Panc1 (cell line): ENCODE measurements around the gene C10orf143. TPM values are rescaled to one million over a fixed set of nuclear protein-coding genes. Genes with fewer than 3 reads are reported as not detected.

Experiments
- ATAC-seq: fragments of 200-7000 bp; cut with Tn5 transposase; 2 replicates; pipeline ENCODE4 v1.9.1; 2020; ENCODE audit warnings: mild to moderate bottlenecking, moderate library complexity
- BruUV-seq: library from RNA; stranded (reverse); fragments of 400-500 nt; replicated peaks from 2 replicates; lab custom pipeline; 2021; lab: Mats Ljungman, UMichigan
- CTCF ChIA-PET: fragments of 300-600 bp; sonication (Branson Sonifier 250); formaldehyde crosslinking; loops from one replicate; lab custom pipeline; 2022; ENCODE audit warnings: antibody characterized with exemption; lab: Charles Lee
- POLR2A ChIA-PET: fragments of 300-600 bp; sonication (Branson Sonifier 250); formaldehyde crosslinking; loops from one replicate; lab custom pipeline; 2022; ENCODE audit warnings: antibody characterized with exemption; lab: Charles Lee
- DNase-seq: peaks from one replicate; pipeline ENCODE4 v3.0.0-alpha.2; 2010; ENCODE audit warnings: low read depth, low spot score
- H3K27ac ChIP-seq: 2 replicates; pipeline ENCODE4 v1.5.1; 2011; ENCODE audit warnings: mild to moderate bottlenecking, low read length, inconsistent platforms
- H3K27me3 ChIP-seq: fragments of 200-500 bp; sonication (Bioruptor generic); 2 replicates; pipeline ENCODE4 v1.6.0; 2014; ENCODE audit warnings: low read length, inconsistent platforms; ENCODE audit not compliant: control insufficient read depth, insufficient read depth
- H3K36me3 ChIP-seq: fragments of 200-500 bp; sonication (Bioruptor generic); 2 replicates; pipeline ENCODE4 v1.5.1; 2014; ENCODE audit warnings: inconsistent platforms, mild to moderate bottlenecking, low read length, moderate library complexity; ENCODE audit not compliant: control insufficient read depth, insufficient read depth
- H3K4me1 ChIP-seq: 2 replicates; pipeline ENCODE4 v1.5.1; 2011; ENCODE audit warnings: inconsistent platforms, mild to moderate bottlenecking, low read length, moderate library complexity; ENCODE audit not compliant: control insufficient read depth, insufficient read depth
- H3K4me3 ChIP-seq, 2 experiments: 2 replicates each; pipeline ENCODE4 v1.5.1; 2011 to 2012; ENCODE audit warnings: low read depth in 2 of 2, low read length in 2 of 2, mild to moderate bottlenecking in 2 of 2, inconsistent platforms in 1 of 2, moderate library complexity in 1 of 2
- H3K9me3 ChIP-seq: fragments of 200-500 bp; sonication (Bioruptor generic); 2 replicates; pipeline ENCODE4 v1.5.1; 2014; ENCODE audit warnings: low read depth, mild to moderate bottlenecking, inconsistent platforms, low read length, moderate library complexity; ENCODE audit not compliant: control insufficient read depth, insufficient read depth
- POLR2AphosphoS5 ChIP-seq: IDR thresholded peaks from 2 replicates; pipeline ENCODE4 v1.6.1; 2012; ENCODE audit warnings: mild to moderate bottlenecking, low read depth, low read length, moderate library complexity
- SIN3A ChIP-seq: IDR thresholded peaks from 2 replicates; pipeline ENCODE4 v1.6.1; 2012; ENCODE audit warnings: low read depth, mild to moderate bottlenecking, low read length, moderate library complexity, borderline replicate concordance; ENCODE audit not compliant: insufficient read depth
- TCF7L2 ChIP-seq: IDR thresholded peaks from 2 replicates; pipeline ENCODE4 v1.6.1; 2011; ENCODE audit warnings: mild to moderate bottlenecking, low read depth, low read length, inconsistent platforms
- in situ Hi-C: cut with HindIII; loops from 2 replicates; pipeline ENCODE4 v1.10.0; 2016; ENCODE audit warnings: low sequenced_read_pairs, low pct_unique_long_range_greater_than_20kb
- intact Hi-C: fragments of 100-400 bp; cut with micrococcal nuclease; formaldehyde crosslinking; loops from one replicate; pipeline ENCODE4 v1.10.0; 2022; ENCODE audit not compliant: unreplicated experiment
- total RNA-seq: library from RNA; stranded (reverse); gene quantifications from one replicate; pipeline ENCODE4 v1.2.1, GENCODE V29; 2021; ENCODE audit not compliant: unreplicated experiment
- TF ChIP-seq, protein P1 (sequence below), 2 experiments: IDR thresholded peaks; 2 replicates each; pipeline ENCODE4 v1.6.1; 2011 to 2012; ENCODE audit warnings: low read depth in 2 of 2, control low read depth in 1 of 2, low read length in 1 of 2, mild to moderate bottlenecking in 1 of 2, moderate library complexity in 1 of 2; ENCODE audit not compliant: insufficient read depth in 1 of 2
- TF ChIP-seq, protein P2 (sequence below): fragments of 450-650 bp; IDR thresholded peaks from 2 replicates; pipeline ENCODE4 v1.5.1; 2017; ENCODE audit warnings: mild to moderate bottlenecking

C10orf143 gene
- total RNA-seq, 1 experiment from 2014 or later: 1.0 TPM

DNA sequence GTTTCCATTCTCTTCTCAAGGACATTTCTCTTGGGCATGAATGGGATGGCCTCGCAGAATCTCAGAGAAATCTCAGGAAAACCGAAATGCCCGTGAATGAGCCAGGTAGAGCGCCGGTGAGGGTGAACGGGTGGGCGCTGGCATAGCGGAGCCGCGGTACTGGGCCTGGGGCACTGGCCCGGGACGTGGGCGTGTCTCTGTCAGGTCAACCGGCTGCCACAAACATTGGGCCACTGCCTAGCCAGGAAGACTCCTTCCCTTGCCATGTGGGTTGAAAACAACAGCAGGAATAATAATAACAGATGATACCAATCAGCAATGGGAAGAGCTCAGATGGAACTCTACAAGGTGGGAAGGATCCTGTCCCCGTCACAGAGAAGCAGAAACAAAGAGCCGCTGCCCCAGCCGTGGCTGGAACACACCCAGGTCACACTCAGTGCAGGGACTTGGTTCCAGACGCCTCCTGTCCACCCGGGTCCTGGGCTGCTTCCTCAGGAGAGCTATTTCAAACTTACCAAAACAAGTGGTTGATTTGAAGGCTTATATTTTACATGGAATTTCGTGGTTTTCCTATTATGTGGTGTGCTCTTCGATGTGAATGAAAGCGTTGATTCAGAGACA, 95.4 kb downstream of the C10orf143 start:
- ChIA-PET CTCF (no interaction called here), POLR2A (no interaction called here)
- no peak for ATAC-seq
- in situ Hi-C loops (no loop called here), intact Hi-C loops (no loop called here)
- no peak overlapping the region for H3K4me3 ChIP-seq
- no peaks in the 10 kb centered on the region for H3K9me3 ChIP-seq
- DNase-seq: no peak
- no peaks in the 10 kb centered on the region for H3K4me1 ChIP-seq
- BruUV-seq: no TSS peak
- TF ChIP-seq SIN3A: no peak
- TF ChIP-seq POLR2AphosphoS5: no peak
- no peak for TF ChIP-seq TCF7L2
- TF ChIP-seq, protein P1, sequence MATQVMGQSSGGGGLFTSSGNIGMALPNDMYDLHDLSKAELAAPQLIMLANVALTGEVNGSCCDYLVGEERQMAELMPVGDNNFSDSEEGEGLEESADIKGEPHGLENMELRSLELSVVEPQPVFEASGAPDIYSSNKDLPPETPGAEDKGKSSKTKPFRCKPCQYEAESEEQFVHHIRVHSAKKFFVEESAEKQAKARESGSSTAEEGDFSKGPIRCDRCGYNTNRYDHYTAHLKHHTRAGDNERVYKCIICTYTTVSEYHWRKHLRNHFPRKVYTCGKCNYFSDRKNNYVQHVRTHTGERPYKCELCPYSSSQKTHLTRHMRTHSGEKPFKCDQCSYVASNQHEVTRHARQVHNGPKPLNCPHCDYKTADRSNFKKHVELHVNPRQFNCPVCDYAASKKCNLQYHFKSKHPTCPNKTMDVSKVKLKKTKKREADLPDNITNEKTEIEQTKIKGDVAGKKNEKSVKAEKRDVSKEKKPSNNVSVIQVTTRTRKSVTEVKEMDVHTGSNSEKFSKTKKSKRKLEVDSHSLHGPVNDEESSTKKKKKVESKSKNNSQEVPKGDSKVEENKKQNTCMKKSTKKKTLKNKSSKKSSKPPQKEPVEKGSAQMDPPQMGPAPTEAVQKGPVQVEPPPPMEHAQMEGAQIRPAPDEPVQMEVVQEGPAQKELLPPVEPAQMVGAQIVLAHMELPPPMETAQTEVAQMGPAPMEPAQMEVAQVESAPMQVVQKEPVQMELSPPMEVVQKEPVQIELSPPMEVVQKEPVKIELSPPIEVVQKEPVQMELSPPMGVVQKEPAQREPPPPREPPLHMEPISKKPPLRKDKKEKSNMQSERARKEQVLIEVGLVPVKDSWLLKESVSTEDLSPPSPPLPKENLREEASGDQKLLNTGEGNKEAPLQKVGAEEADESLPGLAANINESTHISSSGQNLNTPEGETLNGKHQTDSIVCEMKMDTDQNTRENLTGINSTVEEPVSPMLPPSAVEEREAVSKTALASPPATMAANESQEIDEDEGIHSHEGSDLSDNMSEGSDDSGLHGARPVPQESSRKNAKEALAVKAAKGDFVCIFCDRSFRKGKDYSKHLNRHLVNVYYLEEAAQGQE (IDR thresholded peaks at IDR 0.05; ENCODE audit: insufficient read depth in 1 of 2, low read depth in 2 of 2, low read length in 1 of 2): no peak
- TF ChIP-seq, protein P2, sequence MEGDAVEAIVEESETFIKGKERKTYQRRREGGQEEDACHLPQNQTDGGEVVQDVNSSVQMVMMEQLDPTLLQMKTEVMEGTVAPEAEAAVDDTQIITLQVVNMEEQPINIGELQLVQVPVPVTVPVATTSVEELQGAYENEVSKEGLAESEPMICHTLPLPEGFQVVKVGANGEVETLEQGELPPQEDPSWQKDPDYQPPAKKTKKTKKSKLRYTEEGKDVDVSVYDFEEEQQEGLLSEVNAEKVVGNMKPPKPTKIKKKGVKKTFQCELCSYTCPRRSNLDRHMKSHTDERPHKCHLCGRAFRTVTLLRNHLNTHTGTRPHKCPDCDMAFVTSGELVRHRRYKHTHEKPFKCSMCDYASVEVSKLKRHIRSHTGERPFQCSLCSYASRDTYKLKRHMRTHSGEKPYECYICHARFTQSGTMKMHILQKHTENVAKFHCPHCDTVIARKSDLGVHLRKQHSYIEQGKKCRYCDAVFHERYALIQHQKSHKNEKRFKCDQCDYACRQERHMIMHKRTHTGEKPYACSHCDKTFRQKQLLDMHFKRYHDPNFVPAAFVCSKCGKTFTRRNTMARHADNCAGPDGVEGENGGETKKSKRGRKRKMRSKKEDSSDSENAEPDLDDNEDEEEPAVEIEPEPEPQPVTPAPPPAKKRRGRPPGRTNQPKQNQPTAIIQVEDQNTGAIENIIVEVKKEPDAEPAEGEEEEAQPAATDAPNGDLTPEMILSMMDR: no peak
- H3K27me3 ChIP-seq: no peaks in the 10 kb centered on the region
- H3K36me3 ChIP-seq: no peaks in the 10 kb centered on the region
- H3K27ac ChIP-seq: no peak overlapping the region

DNA sequence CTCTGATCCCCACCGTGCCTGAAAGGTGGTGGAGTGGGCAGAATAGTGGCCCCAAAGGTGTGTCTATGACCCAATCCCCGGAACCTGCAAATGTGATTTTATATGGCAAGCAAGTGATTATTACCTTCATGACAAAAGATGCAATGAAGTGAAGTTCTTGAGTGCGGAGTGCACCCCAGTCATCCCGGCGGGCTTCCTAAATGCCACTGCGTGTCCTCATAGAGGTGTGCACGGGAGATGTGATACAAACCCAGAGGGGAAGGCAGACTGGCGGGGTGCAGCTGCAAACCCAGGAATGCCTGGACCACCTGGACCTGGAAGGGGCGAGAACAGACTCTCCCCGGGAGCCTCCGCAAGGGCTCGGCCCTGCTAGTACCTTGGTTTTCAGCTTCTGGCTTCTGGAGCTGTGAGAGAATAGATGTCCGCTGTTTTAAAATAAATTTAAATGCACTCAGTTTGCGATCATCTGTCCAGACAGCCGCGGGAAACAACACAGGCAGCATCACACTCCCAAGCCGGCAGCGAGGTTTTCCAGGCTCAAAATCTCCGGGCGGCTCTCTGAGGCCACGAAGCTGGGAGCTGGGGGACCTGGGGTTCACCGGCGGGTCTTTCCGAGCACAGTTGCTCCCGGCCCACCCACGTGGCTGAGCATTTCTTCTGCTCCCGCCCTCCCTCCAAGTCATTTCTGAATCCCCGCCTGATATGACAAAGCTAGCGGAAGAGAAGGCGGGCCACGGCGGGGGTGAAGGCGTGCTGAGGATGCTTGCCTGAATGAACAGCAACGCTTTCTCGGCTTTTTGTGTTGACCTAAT, 96.2 kb downstream of the C10orf143 start:
- Histone ChIP-seq H3K4me1 (no peaks in the 10 kb centered on the region), H3K4me3 (no peak overlapping the region), H3K27me3 (no peaks in the 10 kb centered on the region), H3K27ac (no peak overlapping the region), H3K9me3 (no peaks in the 10 kb centered on the region), H3K36me3 (no peaks in the 10 kb centered on the region)
- intact Hi-C loops (no loop called here), in situ Hi-C loops (no loop called here)
- DNase-seq: no peak
- ChIA-PET CTCF (no interaction called here), POLR2A (no interaction called here)
- TF ChIP-seq SIN3A (no peak), POLR2AphosphoS5 (no peak), TCF7L2 (no peak)
- TF ChIP-seq, protein P2: no peak
- TF ChIP-seq, protein P1 (IDR thresholded peaks at IDR 0.05; ENCODE audit: insufficient read depth in 1 of 2, low read depth in 2 of 2, low read length in 1 of 2): no peak
- no TSS peak for BruUV-seq
- ATAC-seq: no peak
